Hematopoietic multipotent progenitor cell treated with erythropoietin and hydrocortisone succinate and interleukin-3 and kit ligand, for 4 days (in vitro differentiated cells): ENCODE results near the gene PAMR1.

Experiments
- DNase-seq: peaks from one replicate; pipeline ENCODE4 v3.0.0-alpha.2; 2015

The PAMR1 gene

DNA sequence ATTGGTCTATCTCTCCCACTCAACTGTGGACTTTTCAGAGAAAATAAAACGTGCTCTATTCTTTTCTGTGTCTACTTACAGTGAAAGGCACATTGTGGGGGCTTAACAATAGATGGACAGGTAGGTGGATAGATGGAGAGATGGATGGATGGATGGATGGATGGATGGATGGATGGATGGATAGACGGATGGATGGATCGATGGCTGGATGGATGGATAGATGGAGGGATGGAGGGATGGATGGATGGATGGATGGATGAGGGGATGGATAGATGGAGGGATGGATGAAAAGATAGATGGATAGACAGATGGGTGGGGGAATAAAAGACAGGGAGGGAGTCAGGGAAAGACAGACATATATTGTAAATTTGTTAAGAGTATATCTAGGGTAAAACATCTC, 91.8 kb downstream of the PAMR1 start:
- DNase-seq: no peak

DNA sequence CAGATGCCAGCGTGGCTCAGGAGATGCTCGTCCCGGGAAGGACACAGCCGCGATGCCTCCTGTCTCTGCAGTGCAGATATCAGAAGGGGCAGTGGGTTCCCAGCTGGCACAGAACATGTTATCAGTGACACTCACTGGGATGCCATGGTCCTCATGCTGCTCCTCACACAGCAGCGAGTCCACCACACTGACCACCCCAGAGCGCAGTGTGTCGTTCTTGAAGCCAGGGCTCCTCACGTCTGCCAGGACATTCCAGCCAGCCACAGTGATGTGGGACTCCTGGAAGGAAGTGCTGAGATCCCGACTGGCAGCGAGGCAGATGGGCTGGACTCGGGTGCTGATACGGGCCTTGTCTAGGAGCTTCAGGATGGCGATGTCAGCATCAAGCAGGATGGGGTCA, 93.0 kb downstream of the PAMR1 start:
- no peak for DNase-seq

DNA sequence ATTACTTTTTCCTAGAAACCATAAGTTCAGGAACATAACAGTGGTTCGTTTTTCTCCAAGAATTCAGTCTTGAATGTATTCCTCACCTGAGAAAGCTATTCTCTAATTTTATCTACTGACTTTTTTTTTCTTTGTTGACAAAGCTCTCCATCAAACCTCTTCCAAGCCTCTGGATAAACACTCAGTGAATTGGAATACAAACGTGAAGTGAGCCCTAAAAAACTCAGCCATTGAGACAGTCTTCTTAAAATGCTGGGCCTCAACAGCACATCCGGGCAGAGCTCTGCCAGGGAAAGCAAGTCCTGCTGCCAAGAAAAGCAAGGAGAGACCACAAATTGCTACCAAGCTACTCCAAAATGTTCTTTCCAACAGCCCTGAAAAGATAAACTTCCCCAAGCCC, 98.3 kb downstream of the PAMR1 start:
- no peak for DNase-seq

DNA sequence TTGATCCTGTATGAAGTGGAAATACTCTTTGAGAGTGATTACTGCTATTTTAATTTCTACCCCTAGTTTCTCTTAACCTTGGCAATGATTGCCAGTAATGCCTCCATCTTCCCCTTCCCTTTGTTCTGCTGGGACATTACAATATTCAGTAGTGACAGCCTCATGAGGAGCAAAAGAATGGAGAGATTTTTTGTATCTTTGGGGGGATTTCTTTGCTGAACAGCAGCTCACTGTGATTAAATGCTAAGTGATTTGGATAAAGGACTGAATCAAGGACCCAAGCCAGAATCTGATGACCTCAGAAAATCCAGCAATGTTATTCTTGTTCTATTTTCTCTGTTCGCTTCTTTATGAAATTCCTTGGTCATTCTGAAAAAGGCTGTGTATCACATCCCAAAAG, 99.1 kb downstream of the PAMR1 start:
- DNase-seq: no peak

DNA sequence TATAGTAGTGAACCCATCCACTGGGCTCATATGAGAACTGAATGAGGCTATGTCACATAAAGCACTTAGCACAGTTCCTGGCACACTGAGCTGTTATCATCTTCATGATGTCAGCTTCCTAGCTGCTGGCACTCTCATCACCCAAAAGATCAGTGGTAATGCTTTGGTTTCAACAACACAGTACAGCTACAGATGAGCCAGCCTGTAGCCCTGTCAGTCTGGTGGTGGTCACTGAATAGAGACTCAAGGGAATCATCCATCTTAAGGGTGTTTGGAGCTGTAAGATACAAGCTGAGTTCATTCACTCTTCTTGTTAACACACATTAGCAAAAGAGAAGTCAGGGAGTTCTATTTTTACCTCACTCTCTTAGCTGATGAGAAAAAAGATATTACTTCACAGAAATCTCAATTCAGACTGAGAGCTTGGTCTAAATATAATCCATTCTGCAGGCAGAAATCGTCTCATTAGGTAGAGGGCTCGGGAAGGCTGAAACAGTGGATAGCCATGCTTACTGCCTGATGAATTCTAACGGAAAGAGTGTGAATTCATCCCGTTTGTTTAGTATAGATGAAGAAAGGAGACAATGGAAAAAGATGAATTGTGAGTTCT, 99.7 kb downstream of the PAMR1 start:
- DNase-seq: no peak

DNA sequence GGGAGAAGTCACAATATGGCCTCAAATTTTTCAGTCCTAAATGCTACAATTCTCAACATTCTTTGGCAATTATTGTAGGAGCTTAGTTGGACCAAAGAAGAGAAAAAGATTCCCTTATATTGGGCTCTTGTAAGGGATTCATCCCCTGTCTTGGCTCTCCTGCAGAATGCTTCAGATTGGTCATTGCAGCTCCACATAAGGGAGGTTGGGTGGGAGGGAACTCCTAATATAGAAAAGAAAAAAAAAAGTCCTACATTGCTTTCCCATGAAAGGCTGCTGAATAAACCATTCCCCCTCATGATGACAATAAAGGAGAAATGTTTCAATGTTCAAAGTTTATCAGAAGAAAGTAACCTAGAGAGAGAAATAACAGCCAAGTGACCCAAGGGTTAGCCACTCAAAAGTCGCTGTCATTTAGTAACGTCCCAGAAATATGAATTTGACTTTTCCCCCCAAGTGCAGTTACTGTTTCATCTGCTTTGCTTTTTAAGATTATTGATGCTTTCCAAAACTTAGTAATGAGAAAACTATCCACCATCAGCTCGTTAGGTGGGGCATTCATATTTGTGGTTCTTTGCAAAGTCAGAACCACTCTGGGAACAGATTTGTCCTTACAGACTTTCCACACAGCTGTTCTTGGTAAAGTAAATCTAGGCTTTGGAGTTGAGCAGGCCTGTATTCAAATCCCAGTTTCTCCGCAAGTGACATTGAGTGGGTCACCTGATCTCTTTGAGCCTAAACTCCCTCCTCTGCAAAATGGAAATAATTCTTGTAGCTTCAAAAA, 101.1 kb downstream of the PAMR1 start:
- no peak for DNase-seq

DNA sequence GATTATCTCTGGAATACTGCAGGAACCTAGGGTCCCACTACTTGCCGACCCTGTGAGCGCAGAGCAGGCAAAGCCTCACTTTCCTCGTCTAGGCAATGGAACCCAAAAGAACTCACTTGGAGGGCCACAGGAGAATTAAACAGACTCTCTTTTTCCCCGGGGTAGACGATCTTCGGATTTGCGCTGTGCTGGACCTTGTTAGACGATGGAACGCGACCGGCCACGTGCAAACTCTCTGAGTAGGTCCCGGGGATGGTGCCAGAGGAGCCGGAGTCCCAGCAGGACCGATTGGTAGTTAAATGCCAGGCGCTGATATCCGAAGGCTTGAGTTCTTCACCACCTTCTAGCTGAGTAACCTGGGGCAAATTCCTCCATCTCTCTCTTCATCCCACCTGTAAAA, 105.0 kb downstream of the PAMR1 start:
- DNase-seq: no peak

DNA sequence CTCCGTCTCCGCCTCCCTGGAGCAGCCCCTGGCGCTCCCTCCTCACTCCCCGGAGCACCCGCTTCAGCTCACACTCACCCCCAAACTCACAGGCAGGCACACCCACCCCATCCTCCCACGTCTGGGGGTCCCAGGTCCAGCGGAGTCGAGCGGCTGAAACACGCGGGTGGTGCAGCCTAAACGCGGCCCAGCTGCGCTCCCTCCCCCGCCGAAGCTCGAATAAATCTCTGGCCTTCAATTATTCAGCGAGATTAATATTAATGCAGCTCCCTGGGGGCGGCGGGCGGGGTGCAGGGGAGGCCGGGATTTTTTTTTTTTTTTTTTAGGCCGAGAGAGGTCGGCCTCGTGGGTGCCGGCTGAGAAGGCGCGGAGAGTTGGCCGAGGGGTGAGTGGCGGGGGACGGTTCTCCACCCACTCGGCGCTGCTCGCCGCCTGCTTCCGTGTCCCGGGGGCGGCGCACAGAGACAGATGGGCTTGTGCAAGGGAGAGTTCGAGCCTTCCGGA, 105.5 kb downstream of the PAMR1 start:
- DNase-seq: peak; percentile 8

DNA sequence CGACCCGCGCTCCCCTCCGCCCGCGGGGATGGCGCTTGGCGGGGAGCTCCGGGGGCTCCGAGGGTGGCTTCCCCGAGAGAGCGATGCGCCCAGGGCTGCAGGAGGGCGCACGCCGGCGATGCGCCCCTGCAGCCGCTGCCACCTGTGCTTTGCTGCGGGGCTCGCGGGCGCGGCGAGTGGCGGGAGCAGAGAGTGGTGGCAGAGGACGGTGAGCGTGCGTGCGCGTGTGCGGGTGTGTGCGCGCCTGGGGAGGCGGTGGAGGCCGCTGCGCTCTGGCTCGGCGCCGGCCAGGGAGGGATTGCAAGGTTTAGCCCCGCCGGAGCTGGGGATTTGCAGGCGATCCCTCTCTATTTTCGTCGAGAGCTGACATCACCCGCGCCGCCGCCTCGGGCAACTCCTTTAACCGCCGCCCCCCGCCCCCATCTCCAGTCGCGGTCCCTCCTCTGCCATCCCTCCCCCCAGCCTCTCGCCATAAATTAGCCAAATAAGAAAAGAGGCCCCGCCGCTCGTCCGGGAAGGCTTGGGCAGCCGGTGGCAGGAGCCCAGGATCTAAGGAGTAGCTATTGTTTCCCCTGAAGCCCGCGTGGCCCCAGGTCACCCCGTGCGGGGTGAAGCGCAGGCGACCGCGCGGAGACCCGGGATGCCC, 106.1 kb downstream of the PAMR1 start, which contains the start of gene SLC1A2:
Gene SLC1A2, minus strand, starts transcription at position 375 of the 646 bp plus-strand sequence. CDS start 592 bp downstream, outside the sequence.
- DNase-seq: peak; percentile 20

DNA sequence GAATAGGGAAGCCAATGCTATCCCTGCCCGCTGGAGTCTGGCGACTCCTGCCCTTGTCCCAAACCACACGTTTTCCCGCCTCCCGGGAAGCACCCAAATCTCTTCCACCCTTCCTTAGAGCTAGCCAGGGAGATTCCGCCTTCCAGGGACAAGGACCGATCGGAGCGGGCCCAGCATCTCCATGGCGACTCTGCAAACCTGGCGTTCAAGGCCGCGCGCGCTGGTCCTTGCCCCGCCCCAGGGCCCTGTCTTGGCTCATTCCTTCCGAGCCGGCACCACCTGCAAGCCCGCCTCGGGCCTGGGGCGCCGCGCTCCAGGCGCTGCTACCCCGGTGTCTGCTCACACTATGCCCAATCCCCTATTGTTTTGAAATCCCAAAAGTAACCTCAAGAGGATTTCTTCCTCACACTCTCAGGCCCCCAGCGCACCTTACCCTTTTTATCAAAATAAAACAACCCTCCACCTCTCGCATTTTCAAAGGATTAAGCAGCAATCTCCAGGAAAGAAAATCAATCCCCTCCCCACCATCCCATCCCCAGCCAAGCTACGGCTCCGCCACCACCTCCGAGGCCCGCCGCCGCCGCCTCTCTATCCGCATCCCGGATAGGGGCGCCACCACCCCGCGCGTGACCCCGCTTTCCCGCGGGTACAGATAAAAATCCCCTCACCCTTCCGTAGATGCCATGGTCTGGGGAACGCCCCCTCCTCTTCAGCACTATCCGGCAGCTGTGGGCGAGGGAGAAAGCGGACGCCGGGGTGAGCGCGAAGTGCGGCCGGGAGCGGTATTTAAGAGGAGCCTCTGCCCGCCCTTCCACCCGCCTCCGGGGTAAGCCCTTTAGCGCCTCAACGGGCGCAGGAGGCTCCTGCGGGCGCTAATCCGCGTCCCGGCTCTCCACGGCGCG, 106.9 kb downstream of the PAMR1 start:
- peak; percentile 54 for DNase-seq

DNA sequence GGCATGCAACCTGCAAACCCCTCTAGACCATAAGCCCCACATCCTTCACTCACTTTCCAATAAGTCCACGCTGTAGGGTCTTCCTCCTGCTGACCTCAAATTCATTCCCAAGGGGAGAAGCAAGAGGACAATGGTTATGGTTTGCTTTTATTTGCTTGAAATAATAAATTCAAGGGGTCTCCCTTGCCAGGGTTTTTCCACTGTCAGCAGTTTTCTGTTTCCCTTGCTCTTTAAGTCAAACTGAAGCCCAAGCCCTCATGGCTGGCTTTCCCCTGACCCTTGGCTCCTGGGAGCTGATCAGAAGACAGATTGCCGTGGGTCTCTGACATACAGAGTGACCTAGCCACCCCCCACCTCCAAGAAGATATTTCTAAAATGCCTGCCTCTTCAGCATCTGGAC, 109.9 kb downstream of the PAMR1 start:
- no peak for DNase-seq

DNA sequence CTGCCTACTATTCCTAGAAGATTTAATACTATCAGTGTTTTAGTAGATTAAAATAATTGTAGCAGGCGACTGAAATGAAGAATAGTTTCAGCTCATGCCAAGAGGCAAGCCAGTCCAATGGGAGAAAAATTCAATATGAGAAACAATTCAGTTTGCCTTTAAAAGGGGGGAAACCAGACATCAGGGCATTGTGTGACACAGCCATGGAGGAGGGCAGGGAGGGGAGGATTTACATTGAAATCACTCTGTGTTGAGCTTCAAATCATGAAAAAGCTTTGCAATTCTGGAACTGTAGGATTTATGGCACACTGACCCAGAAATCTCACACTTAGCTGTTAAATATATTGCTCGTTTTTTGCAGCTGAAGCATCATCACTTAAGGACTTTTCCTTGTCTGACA, 110.6 kb downstream of the PAMR1 start:
- no peak for DNase-seq

DNA sequence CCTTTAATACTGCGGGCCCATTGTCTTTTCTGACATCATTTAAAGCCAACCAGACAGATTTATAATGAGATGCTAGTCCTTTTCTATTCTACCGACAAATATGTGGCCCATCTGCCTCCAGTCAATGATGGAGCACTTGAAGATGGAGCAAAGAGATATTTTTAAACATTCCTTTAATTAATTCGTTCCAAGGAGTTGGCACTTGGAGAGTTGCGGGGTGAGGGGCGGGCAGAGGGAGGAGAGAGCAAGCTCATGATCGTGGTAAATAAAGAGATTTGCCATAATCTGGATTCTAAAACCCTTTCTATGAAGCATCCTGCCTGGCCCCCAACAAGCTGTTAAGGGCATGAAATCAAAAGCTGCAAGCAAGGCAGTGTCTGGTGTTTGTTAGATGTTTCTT, 111.1 kb downstream of the PAMR1 start:
- no peak for DNase-seq

DNA sequence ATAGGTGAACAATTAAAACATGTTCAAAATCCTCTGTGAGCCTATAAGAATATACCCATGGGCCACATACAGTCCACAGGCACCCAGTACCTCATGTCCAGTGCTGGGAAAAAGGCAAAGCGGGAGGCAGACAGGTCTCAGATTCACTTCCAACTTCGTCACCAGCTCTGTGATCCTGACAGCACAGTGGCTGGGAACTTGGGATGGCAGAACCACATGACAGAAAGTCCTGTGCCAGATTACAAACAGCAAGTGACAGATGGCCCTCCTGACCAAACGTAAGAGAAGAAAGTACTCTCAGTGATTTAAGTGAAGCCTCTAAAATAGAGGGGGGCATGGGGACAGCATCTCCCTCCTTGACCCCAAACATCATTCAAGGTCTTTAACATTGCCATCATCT, 111.8 kb downstream of the PAMR1 start:
- no peak for DNase-seq

DNA sequence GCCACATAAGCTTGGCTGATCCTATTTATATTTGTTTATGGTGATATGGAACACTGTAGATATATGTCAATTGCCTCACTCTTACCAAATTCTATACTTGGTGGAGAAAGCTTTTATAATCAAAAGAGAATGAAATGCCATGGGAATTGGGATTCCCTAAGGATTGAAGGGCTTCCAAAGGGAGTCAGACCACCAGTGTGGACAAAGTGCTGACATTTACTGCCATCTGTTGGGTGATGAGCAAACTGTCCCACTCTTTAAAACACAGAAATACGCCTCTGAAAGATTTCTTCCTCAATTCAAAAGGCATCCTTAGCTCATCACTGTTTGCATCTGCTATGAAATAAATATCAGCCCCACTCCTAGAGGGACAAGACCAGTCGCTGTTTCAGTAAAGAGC, 113.1 kb downstream of the PAMR1 start:
- DNase-seq: peak; percentile 14

DNA sequence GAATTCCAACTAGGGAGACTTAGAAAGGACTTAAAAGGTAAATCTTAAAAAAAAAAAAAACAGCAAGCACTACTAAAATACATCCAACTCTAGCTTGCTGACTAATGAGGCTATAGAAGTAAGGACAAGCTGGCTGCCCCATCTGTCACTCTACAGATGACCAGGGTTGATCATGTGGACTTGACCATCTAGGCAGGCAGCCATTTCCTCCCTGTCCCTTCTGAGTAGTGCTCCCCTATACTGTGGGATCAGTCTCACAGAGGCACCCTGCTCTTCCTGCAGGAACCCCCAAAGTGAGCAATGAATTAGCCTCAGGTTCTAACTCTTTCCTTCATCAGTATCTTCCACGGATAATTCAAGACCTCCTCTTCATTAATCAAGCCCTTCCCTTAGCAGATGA, 118.4 kb downstream of the PAMR1 start:
- DNase-seq: no peak

DNA sequence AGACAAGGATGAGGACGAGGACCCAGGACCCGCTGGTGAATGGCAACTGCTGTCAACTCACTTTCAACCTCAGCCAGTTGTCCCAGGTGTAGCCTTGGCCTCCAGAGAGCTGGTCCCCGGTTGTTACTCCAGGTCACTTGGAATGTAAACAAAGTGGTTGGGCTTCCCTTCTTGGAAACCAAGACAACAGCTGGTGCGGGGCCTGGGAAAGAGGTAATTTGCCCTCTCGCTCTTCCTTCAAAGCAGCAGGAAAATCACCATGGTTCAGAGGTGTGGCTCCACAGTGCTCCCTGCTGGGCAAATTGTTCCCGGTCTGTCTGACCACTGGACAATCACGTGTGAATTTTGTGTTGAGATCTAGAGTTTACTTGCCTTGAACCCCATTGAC, 121.0 kb downstream of the PAMR1 start:
- DNase-seq: peak; percentile 19

DNA sequence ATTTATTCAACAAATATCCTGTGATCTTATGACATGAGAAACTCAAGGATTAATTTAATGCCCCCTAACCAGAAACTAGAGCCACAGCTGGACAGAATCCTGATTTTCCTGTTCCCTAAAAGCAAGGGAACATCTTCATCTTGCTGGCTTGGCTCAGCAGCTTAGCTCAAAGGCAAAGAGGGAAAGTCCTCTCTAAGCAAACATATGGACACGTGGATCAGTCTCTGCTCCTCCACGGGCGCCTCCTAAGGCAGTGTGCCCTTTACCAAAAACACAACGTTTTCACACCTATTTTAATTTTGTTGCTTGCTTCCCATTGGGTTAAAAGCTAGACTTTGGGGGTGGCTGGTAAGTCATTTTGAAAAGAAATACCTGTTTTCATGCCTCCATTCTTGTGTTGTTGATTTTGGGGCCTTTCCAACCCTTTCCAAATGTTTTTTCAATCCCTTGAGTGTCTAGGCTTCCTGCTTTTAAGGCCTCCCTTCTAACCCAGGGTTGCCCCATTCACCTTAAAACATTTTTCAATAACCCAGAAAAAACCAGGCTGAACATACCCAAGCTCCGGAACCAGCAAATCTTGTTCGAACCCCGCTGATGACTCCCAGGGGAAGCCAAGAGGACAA, 121.5 kb downstream of the PAMR1 start:
- no peak for DNase-seq

DNA sequence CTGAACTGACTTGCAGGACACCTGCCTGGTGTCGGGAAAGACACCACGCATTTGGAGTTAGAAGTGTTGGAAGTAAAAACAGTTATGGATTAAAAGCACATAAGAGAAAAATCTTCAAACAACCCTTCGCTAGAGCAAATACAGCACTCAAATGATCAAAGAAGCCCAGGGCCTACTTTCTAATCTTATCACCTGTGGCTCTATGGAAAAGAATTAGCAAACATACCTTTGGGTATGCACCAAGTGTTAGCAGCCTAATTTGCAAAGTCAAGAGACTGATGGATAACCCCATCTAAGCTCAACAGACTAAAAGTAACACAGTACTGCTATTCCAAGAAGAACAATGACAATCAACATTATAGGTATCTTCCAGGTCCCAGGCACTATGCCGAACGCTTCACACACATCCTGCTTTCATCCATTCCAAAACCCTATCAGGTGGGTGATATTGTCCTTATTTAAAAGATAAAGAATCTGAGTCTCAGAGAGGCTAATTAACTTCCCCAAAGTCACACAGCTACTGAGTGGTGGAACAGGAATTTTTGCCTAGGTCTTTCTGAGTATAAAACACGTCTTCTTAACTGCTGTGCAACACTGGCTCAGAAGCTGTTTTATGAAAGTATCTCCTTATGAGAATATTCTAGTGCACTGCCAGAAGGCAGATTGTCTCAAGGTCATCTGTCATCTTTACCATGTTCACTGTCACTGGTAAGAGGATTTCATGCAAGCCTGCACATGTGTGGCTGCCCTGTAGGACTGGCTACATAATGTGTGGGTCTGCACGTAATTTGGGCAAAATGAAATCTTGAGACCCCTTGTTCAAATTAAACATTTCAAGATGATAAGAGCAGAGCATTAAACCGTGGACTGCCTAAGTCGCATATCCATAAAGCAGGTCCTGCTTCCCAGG, 122.4 kb downstream of the PAMR1 start:
- no peak for DNase-seq

DNA sequence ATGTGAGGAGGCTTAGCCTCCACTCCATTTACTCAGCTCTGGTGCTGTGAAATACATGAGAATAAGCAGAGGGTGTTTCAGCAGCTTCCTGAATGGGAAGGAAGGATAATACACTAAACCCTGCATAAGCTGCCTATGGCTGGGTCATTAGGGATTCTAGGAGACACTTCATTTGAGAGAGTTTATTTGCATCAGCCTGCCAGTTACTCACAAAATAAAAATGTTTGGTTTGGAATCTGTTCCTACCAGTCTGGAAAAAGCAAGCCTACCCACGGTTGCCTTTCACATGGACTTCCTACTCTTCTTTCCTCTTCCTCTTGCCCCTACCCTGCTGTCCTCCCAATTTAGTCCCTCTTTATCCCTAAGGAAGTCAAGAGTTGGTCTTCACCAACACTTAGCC, 126.5 kb downstream of the PAMR1 start:
- no peak for DNase-seq

DNA sequence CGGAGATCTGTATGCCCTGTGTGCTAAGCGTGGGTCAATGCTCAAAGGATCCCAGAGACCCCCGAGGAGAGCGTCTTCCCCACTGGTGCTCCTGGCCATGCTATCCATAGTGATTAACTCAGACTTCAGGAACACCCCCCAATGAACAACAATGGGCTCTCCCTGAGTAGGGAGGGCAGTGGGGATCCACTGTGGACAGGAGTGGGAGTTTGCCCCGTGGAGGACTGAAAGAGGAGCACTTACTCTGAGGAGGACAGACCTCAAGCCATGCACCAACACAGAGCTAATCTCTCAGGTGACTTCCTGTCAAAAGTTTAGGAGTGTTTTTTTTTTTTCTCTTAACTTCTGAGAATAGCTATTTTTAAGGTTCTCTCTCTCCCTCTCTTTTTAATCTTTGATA, 130.5 kb downstream of the PAMR1 start:
- no peak for DNase-seq
